Measurements from ENCODE around the gene PROSER2. TPM values are rescaled to one million over a fixed set of nuclear protein-coding genes. Genes with fewer than 3 reads are reported as not detected.

PROSER2 gene
- total and polyA plus RNA-seq, 2 of the 13 experiments (the other 11 are each of a cell fraction or from before 2014, with no cell fraction given): 6.9 to 7.7 TPM

DNA sequence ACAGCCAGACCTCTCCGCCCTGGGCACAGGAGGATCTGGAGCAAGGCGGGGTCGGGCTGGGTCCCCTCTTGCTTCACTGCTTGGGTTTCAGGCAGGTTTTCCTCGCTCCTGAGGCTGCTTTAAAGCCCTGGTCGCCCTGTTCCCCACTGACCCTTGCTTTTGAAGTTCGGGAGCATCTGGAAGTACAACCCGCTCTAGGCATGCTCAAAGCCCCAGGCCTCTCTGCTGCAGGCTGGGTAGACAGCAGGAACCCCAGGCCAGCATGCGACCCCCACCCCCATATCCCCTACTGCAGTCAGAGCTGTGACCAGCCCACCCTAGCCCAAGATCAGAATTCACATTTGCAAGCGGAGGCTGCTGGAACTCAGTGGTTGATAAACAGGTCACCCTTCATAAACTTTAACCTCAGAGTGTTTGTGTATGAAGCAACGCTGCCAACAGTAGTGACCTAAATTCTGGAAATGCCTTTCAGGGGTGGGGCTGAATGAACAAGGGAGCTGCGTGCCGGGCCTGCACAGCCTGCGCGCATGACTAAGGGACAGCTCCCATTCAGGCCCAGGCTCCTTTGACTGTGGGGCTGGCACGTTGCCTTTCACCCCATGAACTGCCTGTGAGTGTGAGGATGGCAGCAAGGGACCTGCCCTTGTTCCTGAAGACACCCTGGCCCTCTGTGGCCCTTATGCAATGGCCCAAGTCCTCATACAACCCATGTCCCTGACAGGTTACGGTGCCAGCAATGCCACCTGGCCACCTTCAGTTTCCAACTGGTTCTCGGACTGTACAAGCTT is 52.5 kb downstream of the PROSER2 start (continued):
- TF ChIP-seq PATZ1 (CRISPR knock-in tag; IDR thresholded peaks at IDR 0.05) (peak; percentile 68), ZNF746 (CRISPR knock-in tag; IDR thresholded peaks at IDR 0.05) (no peak), THAP9 (CRISPR knock-in tag; IDR thresholded peaks at IDR 0.05; ENCODE audit: borderline replicate concordance) (0 out of 2 replicates have a peak, but pooled peaks have one; percentile 3), ZNF34 (CRISPR knock-in tag; IDR thresholded peaks at IDR 0.05; ENCODE audit: borderline replicate concordance) (no peak), HIVEP1 (CRISPR knock-in tag; IDR thresholded peaks at IDR 0.05) (peak; percentile 91), ZBTB7A (CRISPR knock-in tag; IDR thresholded peaks at IDR 0.05) (peak; percentile 83), ZBTB3 (CRISPR knock-in tag; IDR thresholded peaks at IDR 0.05; ENCODE audit: borderline replicate concordance, low read depth) (no peak), ADNP (CRISPR knock-in tag; IDR thresholded peaks at IDR 0.05) (no peak), ZFP36L2 (CRISPR knock-in tag; IDR thresholded peaks at IDR 0.05) (no peak), BRD4 (CRISPR knock-in tag; IDR thresholded peaks at IDR 0.05) (peak; percentile 77), IKZF1 (IDR thresholded peaks at IDR 0.05) (no peak), STAG1 (CRISPR knock-in tag; IDR thresholded peaks at IDR 0.05) (peak; percentile 15; the same call in 1 of the 2 replicates), SP140L (CRISPR knock-in tag; IDR thresholded peaks at IDR 0.05; ENCODE audit: borderline replicate concordance) (0 out of 2 replicates have a peak, but pooled peaks have one; percentile 69)
- TF ChIP-seq, protein P1, sequence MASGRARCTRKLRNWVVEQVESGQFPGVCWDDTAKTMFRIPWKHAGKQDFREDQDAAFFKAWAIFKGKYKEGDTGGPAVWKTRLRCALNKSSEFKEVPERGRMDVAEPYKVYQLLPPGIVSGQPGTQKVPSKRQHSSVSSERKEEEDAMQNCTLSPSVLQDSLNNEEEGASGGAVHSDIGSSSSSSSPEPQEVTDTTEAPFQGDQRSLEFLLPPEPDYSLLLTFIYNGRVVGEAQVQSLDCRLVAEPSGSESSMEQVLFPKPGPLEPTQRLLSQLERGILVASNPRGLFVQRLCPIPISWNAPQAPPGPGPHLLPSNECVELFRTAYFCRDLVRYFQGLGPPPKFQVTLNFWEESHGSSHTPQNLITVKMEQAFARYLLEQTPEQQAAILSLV (CRISPR knock-in tag; IDR thresholded peaks at IDR 0.05; ENCODE audit: borderline replicate concordance): no peak
- TF ChIP-seq, protein P2, sequence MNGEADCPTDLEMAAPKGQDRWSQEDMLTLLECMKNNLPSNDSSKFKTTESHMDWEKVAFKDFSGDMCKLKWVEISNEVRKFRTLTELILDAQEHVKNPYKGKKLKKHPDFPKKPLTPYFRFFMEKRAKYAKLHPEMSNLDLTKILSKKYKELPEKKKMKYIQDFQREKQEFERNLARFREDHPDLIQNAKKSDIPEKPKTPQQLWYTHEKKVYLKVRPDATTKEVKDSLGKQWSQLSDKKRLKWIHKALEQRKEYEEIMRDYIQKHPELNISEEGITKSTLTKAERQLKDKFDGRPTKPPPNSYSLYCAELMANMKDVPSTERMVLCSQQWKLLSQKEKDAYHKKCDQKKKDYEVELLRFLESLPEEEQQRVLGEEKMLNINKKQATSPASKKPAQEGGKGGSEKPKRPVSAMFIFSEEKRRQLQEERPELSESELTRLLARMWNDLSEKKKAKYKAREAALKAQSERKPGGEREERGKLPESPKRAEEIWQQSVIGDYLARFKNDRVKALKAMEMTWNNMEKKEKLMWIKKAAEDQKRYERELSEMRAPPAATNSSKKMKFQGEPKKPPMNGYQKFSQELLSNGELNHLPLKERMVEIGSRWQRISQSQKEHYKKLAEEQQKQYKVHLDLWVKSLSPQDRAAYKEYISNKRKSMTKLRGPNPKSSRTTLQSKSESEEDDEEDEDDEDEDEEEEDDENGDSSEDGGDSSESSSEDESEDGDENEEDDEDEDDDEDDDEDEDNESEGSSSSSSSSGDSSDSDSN (CRISPR knock-in tag; IDR thresholded peaks at IDR 0.05): peak; percentile 63
- TF ChIP-seq, protein P3, sequence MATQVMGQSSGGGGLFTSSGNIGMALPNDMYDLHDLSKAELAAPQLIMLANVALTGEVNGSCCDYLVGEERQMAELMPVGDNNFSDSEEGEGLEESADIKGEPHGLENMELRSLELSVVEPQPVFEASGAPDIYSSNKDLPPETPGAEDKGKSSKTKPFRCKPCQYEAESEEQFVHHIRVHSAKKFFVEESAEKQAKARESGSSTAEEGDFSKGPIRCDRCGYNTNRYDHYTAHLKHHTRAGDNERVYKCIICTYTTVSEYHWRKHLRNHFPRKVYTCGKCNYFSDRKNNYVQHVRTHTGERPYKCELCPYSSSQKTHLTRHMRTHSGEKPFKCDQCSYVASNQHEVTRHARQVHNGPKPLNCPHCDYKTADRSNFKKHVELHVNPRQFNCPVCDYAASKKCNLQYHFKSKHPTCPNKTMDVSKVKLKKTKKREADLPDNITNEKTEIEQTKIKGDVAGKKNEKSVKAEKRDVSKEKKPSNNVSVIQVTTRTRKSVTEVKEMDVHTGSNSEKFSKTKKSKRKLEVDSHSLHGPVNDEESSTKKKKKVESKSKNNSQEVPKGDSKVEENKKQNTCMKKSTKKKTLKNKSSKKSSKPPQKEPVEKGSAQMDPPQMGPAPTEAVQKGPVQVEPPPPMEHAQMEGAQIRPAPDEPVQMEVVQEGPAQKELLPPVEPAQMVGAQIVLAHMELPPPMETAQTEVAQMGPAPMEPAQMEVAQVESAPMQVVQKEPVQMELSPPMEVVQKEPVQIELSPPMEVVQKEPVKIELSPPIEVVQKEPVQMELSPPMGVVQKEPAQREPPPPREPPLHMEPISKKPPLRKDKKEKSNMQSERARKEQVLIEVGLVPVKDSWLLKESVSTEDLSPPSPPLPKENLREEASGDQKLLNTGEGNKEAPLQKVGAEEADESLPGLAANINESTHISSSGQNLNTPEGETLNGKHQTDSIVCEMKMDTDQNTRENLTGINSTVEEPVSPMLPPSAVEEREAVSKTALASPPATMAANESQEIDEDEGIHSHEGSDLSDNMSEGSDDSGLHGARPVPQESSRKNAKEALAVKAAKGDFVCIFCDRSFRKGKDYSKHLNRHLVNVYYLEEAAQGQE (IDR thresholded peaks at IDR 0.05; ENCODE audit: borderline replicate concordance in 1 of 2, low read depth in 1 of 2, low read length in 2 of 2): peak in 1 of 2 experiments; percentile 40; a peak in 2 of 4 replicates

Measured in HepG2 (cell line).